B cell (primary cell): Measurements from ENCODE around the gene SSBP3.

Experiments
- EZH2 ChIP-seq: IDR thresholded peaks from 2 replicates; pipeline ENCODE4 v1.6.1; 2012; ENCODE audit warnings: borderline replicate concordance, low read depth, mild to moderate bottlenecking, moderate library complexity, low read length; ENCODE audit not compliant: insufficient read depth, poor library complexity, severe bottlenecking
- TF ChIP-seq, protein P1 (sequence below): fragments of 200-600 bp; IDR thresholded peaks from one replicate; pipeline ENCODE4 v1.8.0; 2022; ENCODE audit warnings: antibody characterized with exemption, mild to moderate bottlenecking

GRCh38 chr1:54380290-54380882 is 25.8 kb downstream of the SSBP3 start:
- TF ChIP-seq, protein P1, sequence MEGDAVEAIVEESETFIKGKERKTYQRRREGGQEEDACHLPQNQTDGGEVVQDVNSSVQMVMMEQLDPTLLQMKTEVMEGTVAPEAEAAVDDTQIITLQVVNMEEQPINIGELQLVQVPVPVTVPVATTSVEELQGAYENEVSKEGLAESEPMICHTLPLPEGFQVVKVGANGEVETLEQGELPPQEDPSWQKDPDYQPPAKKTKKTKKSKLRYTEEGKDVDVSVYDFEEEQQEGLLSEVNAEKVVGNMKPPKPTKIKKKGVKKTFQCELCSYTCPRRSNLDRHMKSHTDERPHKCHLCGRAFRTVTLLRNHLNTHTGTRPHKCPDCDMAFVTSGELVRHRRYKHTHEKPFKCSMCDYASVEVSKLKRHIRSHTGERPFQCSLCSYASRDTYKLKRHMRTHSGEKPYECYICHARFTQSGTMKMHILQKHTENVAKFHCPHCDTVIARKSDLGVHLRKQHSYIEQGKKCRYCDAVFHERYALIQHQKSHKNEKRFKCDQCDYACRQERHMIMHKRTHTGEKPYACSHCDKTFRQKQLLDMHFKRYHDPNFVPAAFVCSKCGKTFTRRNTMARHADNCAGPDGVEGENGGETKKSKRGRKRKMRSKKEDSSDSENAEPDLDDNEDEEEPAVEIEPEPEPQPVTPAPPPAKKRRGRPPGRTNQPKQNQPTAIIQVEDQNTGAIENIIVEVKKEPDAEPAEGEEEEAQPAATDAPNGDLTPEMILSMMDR = no peak
- TF ChIP-seq EZH2 = no peak
